Measurements from ENCODE around the gene SNORC.

GRCh38 chr2:232900811-232901735 is 31.0 kb downstream of the SNORC start:
- TF ChIP-seq CTCF (IDR thresholded peaks at IDR 0.05) (no peak), POLR2A (IDR thresholded peaks at IDR 0.05) (no peak)
